ENCODE measurements around the gene FGF1. TPM values are rescaled to one million over a fixed set of nuclear protein-coding genes. Genes with fewer than 3 reads are reported as not detected.

FGF1 gene
- polyA plus RNA-seq, 1 donor from 2014 or later = not detected

DNA sequence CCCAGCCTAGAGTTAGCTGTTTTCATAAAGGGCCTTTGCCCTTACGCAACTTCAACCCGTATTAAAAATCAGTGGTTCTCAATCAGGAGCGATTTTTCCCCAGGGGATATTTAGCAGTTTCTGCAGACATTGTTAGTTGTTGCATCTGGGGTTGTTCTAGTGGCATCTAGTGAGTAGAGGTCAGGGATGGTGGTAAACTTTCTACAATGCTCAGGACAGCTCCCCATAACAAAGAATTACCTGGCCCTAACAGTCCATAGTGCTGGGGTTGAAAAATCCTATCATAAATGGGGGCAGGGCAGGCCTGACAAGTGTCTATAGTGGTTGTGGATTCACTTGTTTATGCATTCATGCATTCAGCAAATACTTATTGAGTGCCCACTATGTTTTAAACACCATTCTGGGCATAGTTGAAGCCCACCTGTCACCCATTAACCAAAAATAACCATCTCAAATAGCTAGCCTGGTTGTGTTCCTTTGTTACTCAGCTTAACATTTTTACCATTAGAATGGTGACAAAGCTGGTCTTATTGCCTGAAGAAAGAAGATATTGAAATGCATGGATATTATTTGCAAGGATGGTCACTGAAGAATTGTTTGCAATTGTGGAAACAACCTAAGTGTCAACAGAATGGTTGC is 15.9 kb upstream of the FGF1 start:
- peaks cover 0 to 1% (median 0%) of the 10 kb centered on the region in 3 donors for H3K4me1 Mint-ChIP-seq
- H3K9me3 Mint-ChIP-seq = peaks cover 0 to 1% (median 1%) of the 10 kb centered on the region in 3 donors
- H3K27ac Mint-ChIP-seq = no peak overlapping the region
- H3K36me3 Mint-ChIP-seq = no peaks in the 10 kb centered on the region
- peaks cover 15% of the 10 kb centered on the region for H3K27me3 Mint-ChIP-seq
- no peak overlapping the region for H3K4me3 Mint-ChIP-seq

DNA sequence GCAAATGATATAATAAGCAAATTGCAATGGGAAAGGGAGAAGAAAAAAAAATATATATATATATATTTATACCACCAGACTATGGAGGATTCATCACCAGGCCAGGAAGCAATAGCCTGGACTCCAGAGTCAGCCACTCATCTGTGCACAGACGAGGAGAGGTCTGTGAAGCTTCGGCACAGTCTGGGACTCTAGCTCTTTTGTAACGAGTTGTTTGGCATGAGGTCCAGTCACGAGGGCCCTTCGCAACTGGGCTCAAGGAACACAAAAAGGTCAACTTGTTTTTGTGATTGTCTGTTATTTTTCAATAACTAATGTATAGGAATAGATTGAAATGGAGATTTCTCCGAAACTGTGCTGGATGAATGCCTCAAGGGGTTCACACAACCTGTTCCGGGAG is 14.7 kb upstream of the FGF1 start:
- no peaks in the 10 kb centered on the region for H3K36me3 Mint-ChIP-seq
- H3K27ac Mint-ChIP-seq = no peak overlapping the region
- H3K4me1 Mint-ChIP-seq = peaks cover 0 to 1% (median 0%) of the 10 kb centered on the region in 3 donors
- no peak overlapping the region for H3K4me3 Mint-ChIP-seq
- peaks cover 0 to 1% (median 0%) of the 10 kb centered on the region in 3 donors for H3K9me3 Mint-ChIP-seq
- peaks cover 16% of the 10 kb centered on the region for H3K27me3 Mint-ChIP-seq

DNA sequence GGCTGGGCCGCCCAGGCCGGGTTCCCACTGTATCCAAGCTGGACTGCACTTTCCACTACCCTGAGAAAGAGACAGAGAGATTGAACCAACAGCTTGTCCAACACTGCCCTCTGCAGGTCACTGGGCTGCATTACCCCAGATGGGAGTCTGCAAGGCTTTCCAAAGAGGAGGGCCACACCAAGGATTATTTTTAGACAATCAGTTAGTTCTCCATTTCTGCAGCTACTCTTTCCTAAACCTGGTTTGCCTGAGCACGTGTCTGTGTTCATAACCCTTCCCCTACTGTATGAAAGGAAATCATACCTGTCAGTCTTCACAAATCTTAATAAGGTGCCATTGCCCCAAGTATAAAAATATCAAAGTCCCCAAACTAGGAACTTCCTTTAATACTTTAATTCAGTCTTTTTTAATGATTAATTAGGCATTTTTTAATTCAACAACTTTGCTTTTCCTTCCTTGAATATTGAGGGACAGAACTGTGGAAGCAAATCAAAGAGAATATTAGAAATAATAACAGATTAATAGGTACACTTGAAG is 13.4 kb upstream of the FGF1 start:
- Mint-ChIP-seq H3K27me3 (peaks cover 16% of the 10 kb centered on the region), H3K27ac (no peak overlapping the region), H3K36me3 (no peaks in the 10 kb centered on the region), H3K4me3 (no peak overlapping the region), H3K9me3 (peaks cover 0 to 1% (median 0%) of the 10 kb centered on the region in 3 donors), H3K4me1 (peaks cover 0 to 1% (median 0%) of the 10 kb centered on the region in 3 donors)

DNA sequence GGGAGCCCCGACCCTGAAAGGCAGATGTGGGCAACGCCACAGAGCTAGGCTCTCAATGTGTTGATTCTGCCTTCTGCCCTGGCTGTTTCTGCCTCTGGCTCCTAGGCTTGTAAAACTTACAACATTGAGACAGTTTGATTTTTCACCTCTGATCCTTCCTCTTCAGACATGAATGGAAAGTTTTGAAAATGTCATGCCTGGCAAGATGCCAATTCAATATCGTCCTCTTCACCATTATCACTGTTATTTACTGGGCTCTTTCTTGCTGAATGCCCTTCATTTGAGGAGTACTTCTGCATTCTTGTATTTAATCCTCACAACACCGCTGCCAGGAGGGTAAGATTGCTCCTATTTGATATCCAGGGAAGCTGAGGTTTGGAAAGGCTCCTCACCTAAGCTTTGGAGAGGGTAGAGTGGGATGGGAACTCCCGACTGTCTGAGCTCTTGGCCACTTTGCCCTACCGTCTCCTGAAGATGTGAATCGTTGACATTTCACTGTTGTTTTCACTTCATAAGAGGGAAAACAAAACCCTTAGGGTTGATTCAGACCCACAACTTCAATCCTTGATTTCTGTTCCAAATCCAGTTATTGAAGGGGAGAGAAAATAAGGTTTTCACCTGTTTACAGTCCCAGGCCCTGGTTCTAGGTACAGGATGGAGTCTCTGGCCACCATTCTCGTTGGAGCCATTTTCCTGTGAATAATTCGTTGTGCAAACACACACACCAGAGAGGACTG is 12.7 kb upstream of the FGF1 start:
- peaks cover 0 to 1% (median under 1%) of the 10 kb centered on the region in 3 donors for H3K9me3 Mint-ChIP-seq
- H3K4me1 Mint-ChIP-seq = peaks cover 0 to 1% (median 0%) of the 10 kb centered on the region in 3 donors
- no peak overlapping the region for H3K27ac Mint-ChIP-seq
- no peaks in the 10 kb centered on the region for H3K36me3 Mint-ChIP-seq
- H3K4me3 Mint-ChIP-seq = no peak overlapping the region
- peaks cover 18% of the 10 kb centered on the region for H3K27me3 Mint-ChIP-seq

DNA sequence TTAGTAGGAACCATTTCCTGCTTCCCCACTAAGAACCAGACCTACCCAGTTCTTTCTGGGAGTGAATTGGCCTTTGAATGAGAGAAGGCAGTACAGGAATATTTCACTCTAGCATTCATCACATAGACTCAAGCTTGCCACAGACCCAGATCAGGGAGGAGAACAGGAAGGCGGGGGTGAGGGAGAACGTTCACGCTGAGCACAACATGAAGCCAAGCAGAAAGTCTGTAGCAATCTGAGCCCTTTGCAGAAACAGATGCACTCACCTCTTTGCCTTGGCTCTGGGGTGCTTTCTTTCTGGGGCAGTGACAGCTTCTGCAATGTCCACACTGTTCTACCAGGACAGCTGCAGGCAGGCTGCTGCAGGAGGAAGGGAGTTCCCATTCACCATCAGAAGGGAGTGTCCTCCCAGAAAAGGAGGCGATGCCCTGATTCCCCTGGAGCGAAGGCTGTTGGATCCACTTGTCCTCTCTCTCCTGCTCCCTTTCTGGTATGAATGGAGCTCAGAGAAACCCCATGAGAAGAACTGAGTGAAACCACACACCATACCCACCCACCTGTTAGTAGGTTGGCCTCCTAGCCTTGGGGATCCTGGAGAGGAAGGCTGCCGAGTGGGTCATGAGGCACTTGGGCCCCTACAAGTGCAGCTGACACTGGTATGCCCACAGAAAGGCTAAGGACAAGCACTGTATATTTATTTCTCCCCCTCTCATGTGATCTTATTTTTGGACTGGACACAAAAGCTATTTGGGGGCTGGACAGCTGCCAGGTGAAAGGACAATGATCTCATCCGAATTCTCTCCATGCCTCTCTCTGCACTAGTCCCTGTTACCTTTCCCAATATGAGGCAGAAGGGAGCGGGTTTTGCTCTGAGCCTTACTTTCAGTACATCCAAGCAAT is 11.7 kb upstream of the FGF1 start:
- peaks cover 0 to 2% (median 1%) of the 10 kb centered on the region in 3 donors for H3K9me3 Mint-ChIP-seq
- no peak overlapping the region for H3K27ac Mint-ChIP-seq
- peaks cover 0 to 1% (median 0%) of the 10 kb centered on the region in 3 donors for H3K4me1 Mint-ChIP-seq
- H3K36me3 Mint-ChIP-seq = no peaks in the 10 kb centered on the region
- H3K4me3 Mint-ChIP-seq = no peak overlapping the region
- peaks cover 16% of the 10 kb centered on the region for H3K27me3 Mint-ChIP-seq

DNA sequence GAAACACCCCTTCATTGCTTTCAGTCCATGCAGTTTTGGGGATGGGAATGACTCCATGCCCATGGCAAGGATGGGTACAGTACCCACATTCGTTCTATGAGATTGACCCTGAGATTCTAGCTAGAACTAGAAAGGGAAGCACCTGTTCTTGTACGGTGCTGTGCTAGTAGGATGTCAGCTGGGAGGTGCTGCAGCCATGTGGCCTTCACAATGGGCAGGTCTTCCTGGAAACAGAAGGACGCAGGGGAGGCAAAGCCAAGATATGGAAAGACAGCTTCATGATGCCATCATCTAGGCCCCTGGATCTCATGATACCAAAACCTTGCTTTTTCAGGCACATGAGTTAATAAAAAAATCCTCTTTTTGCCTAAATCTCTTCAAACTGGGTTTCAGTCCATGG is 10.5 kb upstream of the FGF1 start:
- peaks cover 16% of the 10 kb centered on the region for H3K27me3 Mint-ChIP-seq
- H3K27ac Mint-ChIP-seq = no peak overlapping the region
- no peaks in the 10 kb centered on the region for H3K36me3 Mint-ChIP-seq
- H3K4me3 Mint-ChIP-seq = no peak overlapping the region
- H3K9me3 Mint-ChIP-seq = peaks cover 0 to 2% (median 1%) of the 10 kb centered on the region in 3 donors
- H3K4me1 Mint-ChIP-seq = peaks cover 0 to 1% (median 0%) of the 10 kb centered on the region in 3 donors

DNA sequence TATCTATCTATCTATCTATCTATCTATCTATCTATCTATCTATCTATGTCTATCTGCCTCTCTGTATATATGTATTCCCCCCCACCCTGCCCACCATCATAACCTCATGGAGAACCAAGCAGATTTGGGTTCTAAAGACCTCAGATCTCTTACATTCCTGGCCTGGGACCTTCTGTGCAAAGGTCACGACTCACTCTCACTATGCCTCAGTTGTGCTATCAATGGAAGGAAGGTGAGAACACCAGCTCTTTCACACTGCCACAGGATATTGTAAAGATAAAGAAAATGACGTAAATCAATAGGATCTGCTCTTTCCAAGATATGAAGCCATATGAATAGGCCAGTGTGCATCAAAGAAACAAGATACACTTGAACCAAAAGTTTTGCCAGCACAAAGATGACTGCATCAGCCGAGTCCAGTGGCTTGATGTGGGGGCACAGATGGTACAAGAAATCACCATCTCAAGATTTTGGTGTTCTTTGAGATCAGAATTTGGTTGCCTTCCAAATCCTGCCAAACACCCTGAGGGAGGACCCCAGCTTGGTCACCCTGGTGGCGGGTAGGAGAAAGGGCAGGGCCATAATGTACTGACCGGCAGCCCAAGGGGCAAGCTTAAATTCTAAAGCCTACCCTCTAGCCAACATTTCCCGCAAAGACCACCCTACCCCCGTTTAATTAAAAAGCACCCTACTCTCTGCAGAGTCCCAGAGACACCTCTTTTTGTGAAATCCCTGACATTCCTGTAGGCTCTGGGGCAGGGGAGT is 8.4 kb upstream of the FGF1 start:
- peaks cover 0 to 2% (median 1%) of the 10 kb centered on the region in 3 donors for H3K9me3 Mint-ChIP-seq
- H3K36me3 Mint-ChIP-seq = no peaks in the 10 kb centered on the region
- H3K27ac Mint-ChIP-seq = no peak overlapping the region
- no peak overlapping the region for H3K4me3 Mint-ChIP-seq
- peaks cover 14% of the 10 kb centered on the region for H3K27me3 Mint-ChIP-seq
- H3K4me1 Mint-ChIP-seq = peaks cover 0 to 1% (median 0%) of the 10 kb centered on the region in 3 donors

DNA sequence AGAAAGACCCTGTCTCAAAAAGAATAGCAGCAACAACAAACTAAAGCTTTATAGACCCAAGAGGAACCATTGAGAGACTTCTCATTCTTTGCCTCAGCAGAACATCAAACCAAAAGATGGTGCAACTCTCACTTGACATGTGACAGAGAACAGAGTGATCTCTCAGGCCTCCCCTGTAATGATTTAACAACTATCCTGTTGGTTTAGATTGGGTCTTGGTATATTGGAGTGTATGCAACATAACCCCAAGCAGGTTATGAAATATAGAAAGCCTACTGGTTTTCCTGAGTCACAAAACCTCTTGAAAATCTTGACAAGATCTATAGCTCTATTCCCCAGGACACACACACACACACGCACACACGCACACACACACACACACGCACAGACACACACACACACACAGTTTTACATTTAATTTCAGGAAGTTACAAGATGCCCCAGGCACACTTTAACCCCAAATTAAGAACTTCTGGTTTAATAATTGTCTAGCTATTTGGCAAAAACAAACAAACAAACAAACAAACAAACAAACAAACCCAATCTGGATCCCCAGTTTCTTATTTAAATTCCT is 6.5 kb upstream of the FGF1 start:
- Mint-ChIP-seq H3K27me3 (peaks cover 5% of the 10 kb centered on the region), H3K27ac (no peak overlapping the region), H3K4me3 (no peak overlapping the region), H3K36me3 (peaks cover 2% of the 10 kb centered on the region), H3K9me3 (peaks cover 0 to 2% (median 0%) of the 10 kb centered on the region in 3 donors), H3K4me1 (no peaks in the 10 kb centered on the region)

DNA sequence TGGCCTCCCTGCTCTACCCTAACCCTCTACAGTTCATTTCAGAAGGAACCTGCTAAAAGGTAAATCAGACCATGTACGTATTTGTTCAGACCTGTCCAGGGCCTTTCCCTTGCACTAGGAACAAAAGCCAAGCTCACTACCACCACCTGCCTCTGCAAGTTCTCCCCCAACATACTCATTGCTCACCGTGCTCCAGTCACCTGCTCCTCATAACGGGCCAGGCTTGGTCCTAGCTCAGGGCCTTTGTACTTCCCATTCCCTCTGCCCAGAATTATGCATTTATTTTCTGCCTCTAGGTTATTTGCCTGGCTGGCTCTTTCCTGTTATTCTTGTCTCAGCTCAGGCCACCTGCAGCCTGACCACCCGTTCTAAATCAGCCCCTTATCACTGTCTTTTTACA is 4.8 kb upstream of the FGF1 start:
- Mint-ChIP-seq H3K4me3 (no peak overlapping the region), H3K36me3 (peaks cover 2% of the 10 kb centered on the region)

DNA sequence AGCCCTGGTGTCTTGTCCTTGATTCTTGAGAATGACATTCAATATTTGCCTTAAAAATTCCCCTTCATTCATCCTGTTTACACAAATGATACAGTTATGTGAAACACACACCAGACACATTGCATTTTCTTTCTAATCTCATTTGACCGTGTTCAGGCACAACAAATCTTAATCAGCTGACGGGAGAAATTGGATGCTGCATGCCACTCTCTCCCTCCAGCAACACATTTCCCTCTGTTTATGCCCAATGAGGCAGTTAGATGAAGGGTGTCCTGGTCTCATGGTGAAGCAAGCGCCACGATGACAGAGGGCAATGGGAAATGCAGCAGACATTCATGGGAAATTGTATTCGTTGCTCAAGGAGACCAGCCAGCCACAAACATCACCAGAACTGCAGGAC is 3.2 kb upstream of the FGF1 start:
- Mint-ChIP-seq H3K4me1 (no peaks in the 10 kb centered on the region), H3K4me3 (no peak overlapping the region), H3K36me3 (peaks cover 2% of the 10 kb centered on the region), H3K27me3 (peaks cover 4% of the 10 kb centered on the region), H3K9me3 (peaks cover 0 to 2% (median 0%) of the 10 kb centered on the region in 3 donors), H3K27ac (peak overlapping the region in 1 of 3 donors; percentile 11)

More for the DNA sequence above, 4.8 kb upstream of the FGF1 start:
- Mint-ChIP-seq H3K27ac (peak overlapping the region in 1 of 3 donors; percentile 19), H3K9me3 (peaks cover 0 to 2% (median 0%) of the 10 kb centered on the region in 3 donors), H3K27me3 (peaks cover 6% of the 10 kb centered on the region), H3K4me1 (no peaks in the 10 kb centered on the region)

DNA sequence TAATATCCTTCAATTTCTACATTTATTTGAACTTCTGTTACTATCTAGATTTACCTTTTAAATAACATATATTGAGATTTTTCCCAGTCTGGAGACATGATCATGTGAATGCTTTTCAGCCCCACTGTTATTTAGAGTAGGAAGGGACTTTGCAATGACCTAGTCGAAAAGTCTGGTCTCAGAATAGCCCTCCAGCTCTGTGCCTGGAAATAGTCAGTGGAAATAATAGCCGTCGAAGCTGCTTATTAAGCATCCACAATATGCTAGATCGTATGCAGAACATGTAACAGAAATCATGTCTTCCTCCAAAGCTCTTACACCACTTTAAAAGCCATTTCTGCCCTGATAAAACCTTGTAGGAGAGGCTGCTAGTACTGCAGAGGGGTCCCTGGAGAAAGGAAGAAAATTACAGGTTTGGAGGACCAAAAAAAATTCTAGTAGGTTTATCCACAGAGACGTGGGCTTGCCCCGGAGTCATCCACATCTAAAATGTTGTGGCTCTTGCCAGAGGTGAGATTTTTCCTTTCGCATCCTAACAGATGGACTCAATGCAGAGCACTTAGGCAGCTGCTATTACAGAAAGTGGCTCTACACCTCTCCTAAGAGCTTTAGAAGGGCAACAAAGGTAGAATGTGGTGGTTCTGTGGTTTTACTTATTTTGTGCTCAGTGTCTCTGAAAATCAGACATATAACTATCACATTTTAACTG is 2.5 kb upstream of the FGF1 start:
- H3K27me3 Mint-ChIP-seq = peaks cover 4% of the 10 kb centered on the region
- H3K9me3 Mint-ChIP-seq = no peaks in the 10 kb centered on the region
- H3K4me1 Mint-ChIP-seq = no peaks in the 10 kb centered on the region
- peaks cover 3% of the 10 kb centered on the region for H3K36me3 Mint-ChIP-seq
- H3K4me3 Mint-ChIP-seq = no peak overlapping the region
- no peak overlapping the region for H3K27ac Mint-ChIP-seq

DNA sequence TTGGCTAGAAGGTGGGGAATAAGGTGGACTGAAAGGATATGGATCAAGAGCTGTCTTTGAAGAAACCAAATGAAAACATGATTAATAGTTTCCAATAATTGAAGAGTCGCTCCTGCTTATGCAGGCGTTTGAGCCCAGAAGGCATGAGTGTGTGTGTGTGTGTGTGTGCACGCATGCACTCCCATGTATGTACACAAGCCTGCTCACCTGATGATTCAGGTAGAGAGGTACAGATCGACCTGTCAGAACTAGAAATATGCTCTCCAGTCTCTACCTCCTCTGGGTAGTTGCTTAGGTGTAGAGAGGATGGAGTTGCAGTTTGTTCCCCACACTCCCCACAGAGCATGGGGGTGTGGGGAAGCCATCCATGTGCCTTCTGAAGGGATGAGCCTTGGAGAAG is 1.1 kb upstream of the FGF1 start:
- H3K4me1 Mint-ChIP-seq = no peaks in the 10 kb centered on the region
- peaks cover 4% of the 10 kb centered on the region for H3K27me3 Mint-ChIP-seq
- peaks cover 3% of the 10 kb centered on the region for H3K36me3 Mint-ChIP-seq
- H3K9me3 Mint-ChIP-seq = no peaks in the 10 kb centered on the region
- H3K4me3 Mint-ChIP-seq = no peak overlapping the region
- H3K27ac Mint-ChIP-seq = no peak overlapping the region

DNA sequence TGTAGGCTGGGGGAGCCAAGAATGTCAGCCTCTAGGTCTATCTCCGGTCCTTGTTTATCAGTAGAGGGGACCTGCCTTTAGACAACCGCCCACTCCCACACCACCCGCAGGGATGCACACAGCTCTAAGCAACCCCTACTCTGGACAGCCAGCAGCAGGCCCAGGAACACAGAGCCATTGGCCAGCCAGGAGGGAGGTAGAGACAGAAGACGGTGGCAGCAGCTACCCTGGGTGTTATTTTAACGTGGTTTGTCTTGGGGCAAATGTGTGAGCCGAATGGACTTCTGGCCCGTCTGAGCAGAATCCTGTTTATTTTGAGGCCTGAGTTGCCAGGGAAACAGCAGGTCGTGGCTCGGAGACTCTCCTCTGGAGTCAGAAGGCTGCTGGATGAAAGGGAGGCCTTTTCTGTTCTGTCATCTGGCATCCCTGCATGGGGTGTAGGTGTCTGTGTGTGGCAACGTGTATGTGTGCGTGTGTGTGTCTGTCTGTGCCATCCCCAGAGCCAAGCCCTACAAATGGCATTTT is 382 bp upstream of the FGF1 start:
- Mint-ChIP-seq H3K4me1 (no peaks in the 10 kb centered on the region), H3K9me3 (no peaks in the 10 kb centered on the region), H3K27ac (no peak overlapping the region), H3K36me3 (peaks cover 5% of the 10 kb centered on the region), H3K27me3 (peaks cover 4% of the 10 kb centered on the region), H3K4me3 (no peak overlapping the region)

Data from IgD-negative memory B cell (primary cell).